ENCODE data around the gene STAB1.

The STAB1 gene

GRCh38 chr3:52504977-52505376 lies 9.8 kb downstream of the STAB1 start:
- DNase-seq (ENCODE audit: low spot score): no peak

GRCh38 chr3:52506266-52506966 lies 11.3 kb downstream of the STAB1 start:
- DNase-seq (ENCODE audit: low spot score): no peak

GRCh38 chr3:52507359-52507758 lies 12.2 kb downstream of the STAB1 start:
- no peak for DNase-seq (ENCODE audit: low spot score)

- no peak for DNase-seq (ENCODE audit: low spot score)
Measured at GRCh38 chr3:52509753-52510328, 14.7 kb downstream of the STAB1 start.

GRCh38 chr3:52511509-52511908 lies 16.4 kb downstream of the STAB1 start:
- no peak for DNase-seq (ENCODE audit: low spot score)

GRCh38 chr3:52512105-52512504 lies 17.0 kb downstream of the STAB1 start:
- DNase-seq (ENCODE audit: low spot score): no peak

- DNase-seq (ENCODE audit: low spot score): no peak
Measured at GRCh38 chr3:52512727-52513126, 17.6 kb downstream of the STAB1 start.

- no peak for DNase-seq (ENCODE audit: low spot score)
Measured at GRCh38 chr3:52513281-52513680, 18.1 kb downstream of the STAB1 start.

- DNase-seq (ENCODE audit: low spot score): no peak
Measured at GRCh38 chr3:52514576-52514975, 19.4 kb downstream of the STAB1 start.

- no peak for DNase-seq (ENCODE audit: low spot score)
Measured at GRCh38 chr3:52515192-52515591, 20.1 kb downstream of the STAB1 start.

GRCh38 chr3:52516509-52517195 lies 21.5 kb downstream of the STAB1 start:
- DNase-seq (ENCODE audit: low spot score): no peak

GRCh38 chr3:52517796-52518722 lies 22.9 kb downstream of the STAB1 start:
- DNase-seq (ENCODE audit: low spot score): no peak

- no peak for DNase-seq (ENCODE audit: low spot score)
Measured at GRCh38 chr3:52518723-52519444, 23.7 kb downstream of the STAB1 start.

GRCh38 chr3:52519445-52520140 lies 24.5 kb downstream of the STAB1 start:
- DNase-seq (ENCODE audit: low spot score): no peak

- no peak for DNase-seq (ENCODE audit: low spot score)
Measured at GRCh38 chr3:52520141-52520667, 25.1 kb downstream of the STAB1 start.

GRCh38 chr3:52520716-52521487 lies 25.8 kb downstream of the STAB1 start:
- DNase-seq (ENCODE audit: low spot score): no peak

GRCh38 chr3:52521488-52521824 lies 26.3 kb downstream of the STAB1 start:
- DNase-seq (ENCODE audit: low spot score): no peak

- no peak for DNase-seq (ENCODE audit: low spot score)
Measured at GRCh38 chr3:52521881-52522650, 26.9 kb downstream of the STAB1 start.

- DNase-seq (ENCODE audit: low spot score): no peak
Measured at GRCh38 chr3:52522651-52523251, 27.6 kb downstream of the STAB1 start.
